ENCODE data around the gene SPATA46. TPM values are rescaled to one million over a fixed set of nuclear protein-coding genes. Genes with fewer than 3 reads are reported as not detected.

The SPATA46 gene
- total and polyA plus RNA-seq, 2 donors (not counting 3 experiments of a cell fraction or from before 2014, with no cell fraction given) = not detected

GRCh38 chr1:162335126-162335525 is 41.5 kb downstream of the SPATA46 start:
- ChIA-PET POLR2A (no interaction called here), CTCF (interaction anchor here (0.9 to 1.5 kb wide), 3 partner anchors 10 to 17 kb away, joined by 3 to 5 read pairs (median 3); no protein-coding TSS in a partner anchor)
- no peak overlapping the region for H2AFZ ChIP-seq (ENCODE audit: low read depth, low read length)
- H3K4me3 ChIP-seq (replicated peaks in 1 of 3; ENCODE audit: insufficient read depth in 1 of 3, low read depth in 1 of 3, low read length in 3 of 3) = no peak overlapping the region
- H3K4me1 ChIP-seq (ENCODE audit: control insufficient read depth, extremely low read depth, insufficient read depth, low read length) = no peaks in the 10 kb centered on the region
- no peak overlapping the region for H3K27ac ChIP-seq (ENCODE audit: insufficient read depth, low read depth, low read length)
- no peaks in the 10 kb centered on the region for H3K79me2 ChIP-seq (ENCODE audit: control insufficient read depth, insufficient read depth, low read length)
- DNase-seq (ENCODE audit: low read depth, low spot score) (peak; percentile 89), FAIRE-seq (no peak)
- dilution Hi-C loops (cut with MboI; ENCODE audit: extremely low pct_ligation_motif_present, low sequenced_read_pairs) (no loop called here), intact Hi-C loops (cut with micrococcal nuclease) (no loop called here)
- no peaks in the 10 kb centered on the region for H3K9me3 ChIP-seq (replicated peaks; ENCODE audit: control insufficient read depth, insufficient read depth, low read length)
- H3K36me3 ChIP-seq (ENCODE audit: control insufficient read depth in 2 of 2, extremely low read depth in 1 of 2, insufficient read depth in 2 of 2, low read length in 2 of 2) = no peaks in the 10 kb centered on the region
- H3K9ac ChIP-seq (replicated peaks; ENCODE audit: extremely low read depth, insufficient read depth, low read length) = no peak overlapping the region
- no peaks in the 10 kb centered on the region for H4K20me1 ChIP-seq (replicated peaks; ENCODE audit: control insufficient read depth, extremely low read depth, insufficient read depth, low read length)
- no peaks in the 10 kb centered on the region for H3K9me1 ChIP-seq (replicated peaks; ENCODE audit: control insufficient read depth, extremely low read depth, insufficient read depth, low read length)
- BruUV-seq (replicated peaks) = no TSS peak
- H3K4me2 ChIP-seq (ENCODE audit: insufficient read depth, low read length) = no peak overlapping the region
- no peaks in the 10 kb centered on the region for H3K27me3 ChIP-seq (ENCODE audit: control insufficient read depth in 2 of 2, insufficient read depth in 2 of 2, low read length in 2 of 2)
- TF ChIP-seq EZH2 (IDR thresholded peaks at IDR 0.05; ENCODE audit: borderline replicate concordance, low read depth, low read length, severe bottlenecking) = no peak
- TF ChIP-seq MAX (IDR thresholded peaks at IDR 0.05; ENCODE audit: insufficient read depth, insufficient read length) = no peak
- no peak for TF ChIP-seq MYC (IDR thresholded peaks at IDR 0.05; ENCODE audit: low read depth, low read length)
- no peak for TF ChIP-seq JUN (IDR thresholded peaks at IDR 0.05; ENCODE audit: borderline replicate concordance, insufficient read depth, insufficient read length, low read depth)
- TF ChIP-seq GATA2 (IDR thresholded peaks at IDR 0.05; ENCODE audit: insufficient read depth, insufficient read length, low read depth, low read length) = no peak
- TF ChIP-seq FOS (IDR thresholded peaks at IDR 0.05; ENCODE audit: borderline replicate concordance, insufficient read depth, low read length) = no peak
- no peak for TF ChIP-seq CTCF (IDR thresholded peaks at IDR 0.05; ENCODE audit: extremely low read depth in 1 of 2, insufficient read depth in 1 of 2, low read depth in 1 of 2, low read length in 2 of 2)
- TF ChIP-seq POLR2A (IDR thresholded peaks at IDR 0.05; ENCODE audit: low read depth, low read length) = no peak
- no peak for TF ChIP-seq POLR2AphosphoS5 (IDR thresholded peaks at IDR 0.05; ENCODE audit: insufficient read depth, low read depth, low read length)
